SU-DHL-6 (cell line): ENCODE data around the gene TAGLN2.
A peak's percentile ranks its signal among the peaks of the same experiment; 100 is the strongest.

Source experiments
- H2AFZ ChIP-seq: fragments of 200-600 bp; sonication (generic); 2 replicates; pipeline ENCODE4 v1.6.1; 2014; ENCODE audit warnings: low read depth, mild to moderate bottlenecking, moderate library complexity, mixed read lengths, antibody characterized with exemption, low read length; ENCODE audit not compliant: severe bottlenecking
- H3F3A ChIP-seq: fragments of 200-600 bp; shearing (Covaris generic); 2 replicates; pipeline ENCODE4 v1.6.0; 2016; ENCODE audit warnings: antibody characterized with exemption, mild to moderate bottlenecking; ENCODE audit not compliant: insufficient read depth
- H3K27ac ChIP-seq: fragments of 200-600 bp; sonication (generic); 2 replicates; pipeline ENCODE4 v1.5.1; 2016; ENCODE audit warnings: low read depth, mild to moderate bottlenecking, low read length, moderate library complexity, mixed read lengths
- H3K27me3 ChIP-seq: fragments of 200-600 bp; sonication (generic), shearing (Covaris generic); 2 replicates; pipeline ENCODE4 v1.6.0; 2014; ENCODE audit warnings: mild to moderate bottlenecking, low read length
- H3K36me3 ChIP-seq: fragments of 200-600 bp; sonication (generic); 2 replicates; pipeline ENCODE4 v1.6.1; 2014; ENCODE audit warnings: mild to moderate bottlenecking, low read length, mixed read lengths
- H3K4me2 ChIP-seq: fragments of 300-600, 200-600 bp; shearing (Covaris generic), sonication (generic); 2 replicates; pipeline ENCODE4 v1.6.0; 2014; ENCODE audit warnings: low read length, low read depth, mild to moderate bottlenecking; ENCODE audit not compliant: poor library complexity, severe bottlenecking
- H3K4me3 ChIP-seq: fragments of 200-600 bp; sonication (generic); 2 replicates; pipeline ENCODE4 v1.5.1; 2014; ENCODE audit warnings: antibody characterized with exemption, low read length, mild to moderate bottlenecking, mixed read lengths; ENCODE audit not compliant: insufficient read depth, poor library complexity, severe bottlenecking
- H3K79me2 ChIP-seq: fragments of 200-600 bp; sonication (generic); 2 replicates; pipeline ENCODE4 v1.6.1; 2014; ENCODE audit warnings: mild to moderate bottlenecking, low read length, moderate library complexity; ENCODE audit not compliant: insufficient read depth
- H3K9ac ChIP-seq: fragments of 200-600 bp; sonication (generic); 2 replicates; pipeline ENCODE4 v1.7.0; 2014; ENCODE audit warnings: mild to moderate bottlenecking, low read length
- H3K9me2 ChIP-seq: fragments of 200-600 bp; sonication (generic); replicated peaks from 2 replicates; pipeline ENCODE4 v1.6.1; 2014; ENCODE audit warnings: low read length; ENCODE audit not compliant: insufficient read depth
- H3K9me3 ChIP-seq: fragments of 200-600 bp; sonication (generic); 2 replicates; pipeline ENCODE4 v1.6.1; 2014; ENCODE audit warnings: low read length, mixed read lengths; ENCODE audit not compliant: insufficient read depth
- H4K20me1 ChIP-seq: fragments of 200-600 bp; sonication (generic); 2 replicates; pipeline ENCODE4 v1.6.1; 2014; ENCODE audit warnings: low read depth, mild to moderate bottlenecking, antibody characterized with exemption, low read length, moderate library complexity, mixed read lengths
- CTCF ChIP-seq: fragments of 200-600 bp; sonication (generic); IDR thresholded peaks from one replicate; pipeline ENCODE4 v1.5.1; 2017; ENCODE audit warnings: antibody characterized with exemption, mild to moderate bottlenecking, low read length, moderate library complexity; ENCODE audit not compliant: insufficient read depth, poor library complexity, severe bottlenecking
- EZH2phosphoT487 ChIP-seq: fragments of 200-600 bp; sonication (generic), shearing (Covaris generic); conservative IDR thresholded peaks from 2 replicates; pipeline ENCODE4 v1.6.1; 2018; ENCODE audit warnings: mild to moderate bottlenecking, antibody characterized with exemption, low read length, moderate library complexity, mixed read lengths

The TAGLN2 gene

GRCh38 chr1:159923203-159924024, 1.9 kb downstream of the TAGLN2 start:
- Histone ChIP-seq H3K9ac (peak overlapping the region; percentile 85), H2AFZ (no peak overlapping the region), H3K36me3 (0 out of 2 replicates have a peak, but pooled peaks cover 6% of the 10 kb centered on the region), H3K4me3 (peak overlapping the region; percentile 84), H3F3A (peaks cover 17% of the 10 kb centered on the region), H4K20me1 (peaks cover 4% of the 10 kb centered on the region; the same call in 1 of the 2 replicates), H3K9me2 (no peaks in the 10 kb centered on the region), H3K27ac (peak overlapping the region; percentile 87), H3K27me3 (no peaks in the 10 kb centered on the region), H3K9me3 (no peaks in the 10 kb centered on the region), H3K4me2 (peak overlapping the region; percentile 61), H3K79me2 (peaks cover 52% of the 10 kb centered on the region)
- TF ChIP-seq CTCF (no peak), EZH2phosphoT487 (no peak)

- peaks cover 4% of the 10 kb centered on the region; the same call in 1 of the 2 replicates for H4K20me1 ChIP-seq
- H3F3A ChIP-seq: peaks cover 17% of the 10 kb centered on the region
- TF ChIP-seq CTCF (no peak), EZH2phosphoT487 (no peak)
- H3K4me3 ChIP-seq: peak overlapping the region; percentile 84
- H3K9ac ChIP-seq: peak overlapping the region; percentile 85
- H3K9me2 ChIP-seq: no peaks in the 10 kb centered on the region
- H3K27me3 ChIP-seq: no peaks in the 10 kb centered on the region
- H3K9me3 ChIP-seq: no peaks in the 10 kb centered on the region
- H3K79me2 ChIP-seq: peaks cover 52% of the 10 kb centered on the region
- 0 out of 2 replicates have a peak, but pooled peaks cover 6% of the 10 kb centered on the region for H3K36me3 ChIP-seq
- H3K4me2 ChIP-seq: peak overlapping the region; percentile 61
- no peak overlapping the region for H2AFZ ChIP-seq
- peak overlapping the region; percentile 87 for H3K27ac ChIP-seq
Measured at GRCh38 chr1:159922511-159923202, 2.6 kb downstream of the TAGLN2 start.

- Histone ChIP-seq H2AFZ (no peak overlapping the region), H3K79me2 (peaks cover 52% of the 10 kb centered on the region), H3K27me3 (no peaks in the 10 kb centered on the region), H3F3A (peaks cover 17% of the 10 kb centered on the region), H3K36me3 (0 out of 2 replicates have a peak, but pooled peaks cover 6% of the 10 kb centered on the region), H3K9ac (peak overlapping the region; percentile 85), H3K9me2 (no peaks in the 10 kb centered on the region), H3K9me3 (no peaks in the 10 kb centered on the region), H4K20me1 (peaks cover 4% of the 10 kb centered on the region; the same call in 1 of the 2 replicates), H3K4me2 (peak overlapping the region; percentile 61), H3K27ac (peak overlapping the region; percentile 87), H3K4me3 (peak overlapping the region; percentile 84)
- TF ChIP-seq CTCF: no peak
- no peak for TF ChIP-seq EZH2phosphoT487
Measured at GRCh38 chr1:159921700-159922504, 3.4 kb downstream of the TAGLN2 start.
